ENCODE results near the gene SYK. TPM values are rescaled to one million over a fixed set of nuclear protein-coding genes. Genes with fewer than 3 reads are reported as not detected.

The SYK gene
- total and polyA plus RNA-seq, 2 of the 4 experiments (the other 2 are of a cell fraction): not detected

GRCh38 chr9:90795871-90796317 lies 5.7 kb upstream of the SYK start:
- H3K56ac ChIP-seq (ENCODE audit: extremely low read depth, insufficient read depth, low read length): no peak overlapping the region
- H2BK20ac ChIP-seq (ENCODE audit: low read depth, low read length): no peak overlapping the region
- in situ Hi-C loops (cut with MboI; ENCODE audit: low sequenced_read_pairs): no loop called here
- H4K91ac ChIP-seq (ENCODE audit: insufficient read depth, low read depth, low read length): no peak overlapping the region
- no peak for ATAC-seq (ENCODE audit: low read depth)
- no peak for TF ChIP-seq RCOR1 (IDR thresholded peaks at IDR 0.05; ENCODE audit: insufficient replicate concordance, low read length)
- TF ChIP-seq MAFK (IDR thresholded peaks at IDR 0.05; ENCODE audit: low read depth, low read length): no peak
- no peak for TF ChIP-seq CEBPB (IDR thresholded peaks at IDR 0.05; ENCODE audit: low read depth, low read length)
- no peak for TF ChIP-seq BHLHE40 (IDR thresholded peaks at IDR 0.05; ENCODE audit: low read depth, low read length)
- TF ChIP-seq MAZ (IDR thresholded peaks at IDR 0.05; ENCODE audit: borderline replicate concordance, low read depth, low read length): no peak
- TF ChIP-seq RAD21 (IDR thresholded peaks at IDR 0.05; ENCODE audit: low read length): no peak
- TF ChIP-seq SMC3 (IDR thresholded peaks at IDR 0.05; ENCODE audit: low read depth, low read length): no peak
- no peak for TF ChIP-seq MXI1 (IDR thresholded peaks at IDR 0.05; ENCODE audit: borderline replicate concordance, low read depth, low read length)
- no peak for TF ChIP-seq RFX5 (IDR thresholded peaks at IDR 0.05; ENCODE audit: low read depth, low read length)
- no peak for TF ChIP-seq POLR2A (IDR thresholded peaks at IDR 0.05; ENCODE audit: low read depth, low read length)
- TF ChIP-seq CTCF (conservative IDR thresholded peaks at IDR 0.05; ENCODE audit: low read depth, low read length): no peak
- TF ChIP-seq FOS (IDR thresholded peaks at IDR 0.05; ENCODE audit: low read depth, low read length): no peak
- no peak for TF ChIP-seq NFE2L2 (IDR thresholded peaks at IDR 0.05; ENCODE audit: low read depth, low read length)
- no peak for TF ChIP-seq USF2 (IDR thresholded peaks at IDR 0.05; ENCODE audit: low read depth, low read length)
- no peak for TF ChIP-seq CHD1 (IDR thresholded peaks at IDR 0.05; ENCODE audit: low read depth, low read length)
- TF ChIP-seq ELK1 (IDR thresholded peaks at IDR 0.05; ENCODE audit: borderline replicate concordance, low read depth, low read length): no peak
- no peak overlapping the region for H2BK15ac ChIP-seq (ENCODE audit: low read depth, low read length)
- no peak overlapping the region for H3K18ac ChIP-seq (ENCODE audit: low read depth, low read length)
- H2BK120ac ChIP-seq (ENCODE audit: low read depth, low read length): no peak overlapping the region
- H3K14ac ChIP-seq (replicated peaks; ENCODE audit: low read depth, low read length): no peak overlapping the region
- H3K4ac ChIP-seq (ENCODE audit: low read depth, low read length): no peak overlapping the region
- no peaks in the 10 kb centered on the region for H3K9me3 ChIP-seq (ENCODE audit: control insufficient read depth, insufficient read depth, low read length)
- no peak overlapping the region for H3K27ac ChIP-seq (ENCODE audit: insufficient read depth, low read length)
- H2AK5ac ChIP-seq (ENCODE audit: low read depth, low read length): no peak overlapping the region
- H4K5ac ChIP-seq (ENCODE audit: low read depth, low read length): no peak overlapping the region
- H3K36me3 ChIP-seq (ENCODE audit: control insufficient read depth, insufficient read depth, low read length): no peaks in the 10 kb centered on the region
- H3K4me2 ChIP-seq (ENCODE audit: low read depth, low read length): no peak overlapping the region
- no peak overlapping the region for H4K8ac ChIP-seq (ENCODE audit: low read depth in 2 of 2, low read length in 2 of 2)
- no peak overlapping the region for H3K4me3 ChIP-seq (ENCODE audit: insufficient read depth, low read depth, low read length)
- H3K9me1 ChIP-seq (ENCODE audit: insufficient read depth, low read length): no peaks in the 10 kb centered on the region
- no peak overlapping the region for H2BK5ac ChIP-seq (ENCODE audit: low read depth, low read length, poor library complexity, severe bottlenecking)
- no peaks in the 10 kb centered on the region for H3K4me1 ChIP-seq (ENCODE audit: control insufficient read depth, insufficient read depth, low read length)
- POLR2A ChIA-PET (ENCODE audit: unreplicated experiment): no interaction called here
- no peaks in the 10 kb centered on the region for H3K79me1 ChIP-seq (ENCODE audit: low read depth in 1 of 2, low read length in 2 of 2)
- H4K20me1 ChIP-seq (ENCODE audit: insufficient read depth, low read length): no peaks in the 10 kb centered on the region
- H3K23ac ChIP-seq (ENCODE audit: low read depth, low read length): no peak overlapping the region
- WGBS, 2 experiments (ENCODE audit: extremely low coverage in 2 of 2, insufficient read length in 1 of 2): no CpG with 5 or more reads among the region's 5 CpGs
- BruUV-seq (replicated peaks): no TSS peak
- CTCF ChIA-PET: no interaction called here
- no peak overlapping the region for H3K9ac ChIP-seq (ENCODE audit: low read depth, low read length)
- dilution Hi-C loops (cut with HindIII; ENCODE audit: low sequenced_read_pairs, unreplicated experiment): no loop called here
- DNase-seq: no peak
- intact Hi-C loops (cut with micrococcal nuclease): no loop called here
- no peak overlapping the region for H2AK9ac ChIP-seq (replicated peaks; ENCODE audit: low read depth, low read length, poor library complexity)
- H2AFZ ChIP-seq (replicated peaks; ENCODE audit: low read length, poor library complexity): no peak overlapping the region
- H3K27me3 ChIP-seq (ENCODE audit: control insufficient read depth, insufficient read depth, low read length): peaks cover 2% of the 10 kb centered on the region; the same call in 1 of the 2 replicates
